ENCODE measurements around the gene SMIM43.
"Not testable (repeated sequence)": the region's sequence is repeated elsewhere in the genome, so short reads cannot be mapped to it uniquely, and the experiment has no call there.

The SMIM43 gene

DNA sequence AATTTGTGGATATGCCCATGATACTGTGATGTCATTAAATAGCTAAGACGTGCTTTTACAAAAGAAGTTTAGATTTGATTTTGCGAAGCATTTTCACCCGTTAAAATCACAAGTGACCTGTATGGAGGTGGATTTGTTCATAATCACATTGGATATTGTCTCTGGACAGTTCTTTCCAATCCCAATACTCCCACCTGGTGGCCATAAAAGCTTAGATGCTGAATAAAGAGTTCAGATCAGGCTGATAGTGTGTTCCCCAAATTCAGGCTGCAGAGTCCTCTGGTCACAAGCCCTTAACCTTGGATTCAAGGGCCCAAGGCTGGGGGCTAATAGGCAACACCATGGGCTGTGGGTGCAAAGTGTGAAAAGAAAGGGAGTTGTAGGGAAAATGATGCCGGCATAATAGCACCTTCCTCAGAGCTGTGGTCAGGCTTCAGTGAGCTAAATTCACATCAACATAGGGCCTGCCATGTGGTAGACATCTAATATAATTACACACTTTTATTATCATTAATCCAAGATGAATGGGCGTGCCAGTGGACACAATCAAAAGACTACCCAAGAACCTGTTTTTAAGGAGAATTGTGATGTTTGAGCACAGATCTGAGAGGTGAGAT, 28.1 kb downstream of the SMIM43 start (continued):
- TF ChIP-seq, protein P1, sequence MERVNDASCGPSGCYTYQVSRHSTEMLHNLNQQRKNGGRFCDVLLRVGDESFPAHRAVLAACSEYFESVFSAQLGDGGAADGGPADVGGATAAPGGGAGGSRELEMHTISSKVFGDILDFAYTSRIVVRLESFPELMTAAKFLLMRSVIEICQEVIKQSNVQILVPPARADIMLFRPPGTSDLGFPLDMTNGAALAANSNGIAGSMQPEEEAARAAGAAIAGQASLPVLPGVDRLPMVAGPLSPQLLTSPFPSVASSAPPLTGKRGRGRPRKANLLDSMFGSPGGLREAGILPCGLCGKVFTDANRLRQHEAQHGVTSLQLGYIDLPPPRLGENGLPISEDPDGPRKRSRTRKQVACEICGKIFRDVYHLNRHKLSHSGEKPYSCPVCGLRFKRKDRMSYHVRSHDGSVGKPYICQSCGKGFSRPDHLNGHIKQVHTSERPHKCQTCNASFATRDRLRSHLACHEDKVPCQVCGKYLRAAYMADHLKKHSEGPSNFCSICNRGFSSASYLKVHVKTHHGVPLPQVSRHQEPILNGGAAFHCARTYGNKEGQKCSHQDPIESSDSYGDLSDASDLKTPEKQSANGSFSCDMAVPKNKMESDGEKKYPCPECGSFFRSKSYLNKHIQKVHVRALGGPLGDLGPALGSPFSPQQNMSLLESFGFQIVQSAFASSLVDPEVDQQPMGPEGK (CRISPR knock-in tag; IDR thresholded peaks at IDR 0.05; ENCODE audit: borderline replicate concordance), result no peak

DNA sequence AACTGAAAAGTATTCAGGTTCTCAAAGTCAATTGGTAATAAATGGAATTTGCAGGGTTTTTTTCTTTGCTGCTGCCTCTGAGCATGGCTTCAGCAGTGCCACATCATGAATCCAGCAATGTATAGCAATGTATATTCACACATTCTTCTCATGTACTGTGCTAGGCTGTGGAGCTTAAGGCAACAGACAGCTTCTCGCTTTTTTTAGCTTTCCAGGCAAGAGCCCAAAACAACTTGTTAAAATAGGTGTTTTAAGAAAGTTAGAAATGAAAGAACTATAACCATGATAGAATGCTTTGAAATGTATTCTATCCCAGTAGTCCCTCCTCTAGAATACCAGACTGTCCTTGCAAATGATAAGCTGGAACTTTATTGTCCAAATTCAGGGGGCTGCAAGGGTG, 30.4 kb downstream of the SMIM43 start:
- no peak for ATAC-seq
- no peak for TF ChIP-seq ARNTL (CRISPR knock-in tag; IDR thresholded peaks at IDR 0.05; ENCODE audit: borderline replicate concordance, low read depth)

DNA sequence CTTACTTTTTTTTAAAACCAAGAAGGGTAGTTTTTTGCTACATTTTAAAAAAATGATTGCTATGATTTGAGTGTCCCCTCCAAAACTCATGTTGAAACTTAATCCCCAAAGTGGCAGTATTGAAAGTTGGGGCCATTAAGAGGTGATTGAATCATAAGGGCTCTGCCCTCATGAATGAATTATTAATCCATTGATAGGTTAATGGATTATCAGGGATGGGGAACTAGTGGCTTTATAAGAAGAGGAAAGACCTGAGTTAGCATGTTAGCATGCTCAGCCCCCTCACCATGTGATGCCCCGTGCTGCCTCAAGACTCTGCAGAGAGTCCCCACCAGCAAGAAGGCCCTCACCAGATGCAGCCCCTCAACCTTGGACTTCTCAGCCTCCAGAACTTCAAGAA, 31.0 kb downstream of the SMIM43 start:
- no peak for ATAC-seq
- TF ChIP-seq, protein P2, sequence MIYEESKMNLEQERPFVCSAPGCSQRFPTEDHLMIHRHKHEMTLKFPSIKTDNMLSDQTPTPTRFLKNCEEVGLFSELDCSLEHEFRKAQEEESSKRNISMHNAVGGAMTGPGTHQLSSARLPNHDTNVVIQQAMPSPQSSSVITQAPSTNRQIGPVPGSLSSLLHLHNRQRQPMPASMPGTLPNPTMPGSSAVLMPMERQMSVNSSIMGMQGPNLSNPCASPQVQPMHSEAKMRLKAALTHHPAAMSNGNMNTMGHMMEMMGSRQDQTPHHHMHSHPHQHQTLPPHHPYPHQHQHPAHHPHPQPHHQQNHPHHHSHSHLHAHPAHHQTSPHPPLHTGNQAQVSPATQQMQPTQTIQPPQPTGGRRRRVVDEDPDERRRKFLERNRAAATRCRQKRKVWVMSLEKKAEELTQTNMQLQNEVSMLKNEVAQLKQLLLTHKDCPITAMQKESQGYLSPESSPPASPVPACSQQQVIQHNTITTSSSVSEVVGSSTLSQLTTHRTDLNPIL (CRISPR knock-in tag; IDR thresholded peaks at IDR 0.05; ENCODE audit: low read depth), result no peak
- TF ChIP-seq ZFP3 (CRISPR knock-in tag; IDR thresholded peaks at IDR 0.05) (no peak), ESRRG (CRISPR knock-in tag; IDR thresholded peaks at IDR 0.05) (no peak), ZC3H10 (CRISPR knock-in tag; IDR thresholded peaks at IDR 0.05) (no peak), ZNF70 (CRISPR knock-in tag; IDR thresholded peaks at IDR 0.05) (no peak), BACH2 (CRISPR knock-in tag; IDR thresholded peaks at IDR 0.05; ENCODE audit: borderline replicate concordance) (no peak), TOX (CRISPR knock-in tag; IDR thresholded peaks at IDR 0.05; ENCODE audit: borderline replicate concordance) (no peak), TCF4 (CRISPR knock-in tag; IDR thresholded peaks at IDR 0.05; ENCODE audit: borderline replicate concordance) (no peak), ZFP30 (CRISPR knock-in tag; IDR thresholded peaks at IDR 0.05) (no peak), OSR1 (CRISPR knock-in tag; IDR thresholded peaks at IDR 0.05) (no peak), ZNF8 (CRISPR knock-in tag; IDR thresholded peaks at IDR 0.05) (no peak), ZNF565 (CRISPR knock-in tag; conservative IDR thresholded peaks at IDR 0.05; ENCODE audit: low read depth) (no peak), ISL1 (CRISPR knock-in tag; IDR thresholded peaks at IDR 0.05) (no peak), GLIS3 (CRISPR knock-in tag; IDR thresholded peaks at IDR 0.05) (no peak), PPARA (CRISPR knock-in tag; IDR thresholded peaks at IDR 0.05; ENCODE audit: borderline replicate concordance) (no peak), ARNTL (CRISPR knock-in tag; IDR thresholded peaks at IDR 0.05; ENCODE audit: borderline replicate concordance, low read depth) (no peak), SNAI2 (CRISPR knock-in tag; IDR thresholded peaks at IDR 0.05) (no peak)
- TF ChIP-seq, protein P3, sequence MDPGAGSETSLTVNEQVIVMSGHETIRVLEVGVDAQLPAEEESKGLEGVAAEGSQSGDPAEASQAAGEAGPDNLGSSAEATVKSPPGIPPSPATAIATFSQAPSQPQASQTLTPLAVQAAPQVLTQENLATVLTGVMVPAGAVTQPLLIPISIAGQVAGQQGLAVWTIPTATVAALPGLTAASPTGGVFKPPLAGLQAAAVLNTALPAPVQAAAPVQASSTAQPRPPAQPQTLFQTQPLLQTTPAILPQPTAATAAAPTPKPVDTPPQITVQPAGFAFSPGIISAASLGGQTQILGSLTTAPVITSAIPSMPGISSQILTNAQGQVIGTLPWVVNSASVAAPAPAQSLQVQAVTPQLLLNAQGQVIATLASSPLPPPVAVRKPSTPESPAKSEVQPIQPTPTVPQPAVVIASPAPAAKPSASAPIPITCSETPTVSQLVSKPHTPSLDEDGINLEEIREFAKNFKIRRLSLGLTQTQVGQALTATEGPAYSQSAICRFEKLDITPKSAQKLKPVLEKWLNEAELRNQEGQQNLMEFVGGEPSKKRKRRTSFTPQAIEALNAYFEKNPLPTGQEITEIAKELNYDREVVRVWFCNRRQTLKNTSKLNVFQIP (CRISPR knock-in tag; IDR thresholded peaks at IDR 0.05; ENCODE audit: borderline replicate concordance, low read depth), result no peak
- TF ChIP-seq, protein P4, sequence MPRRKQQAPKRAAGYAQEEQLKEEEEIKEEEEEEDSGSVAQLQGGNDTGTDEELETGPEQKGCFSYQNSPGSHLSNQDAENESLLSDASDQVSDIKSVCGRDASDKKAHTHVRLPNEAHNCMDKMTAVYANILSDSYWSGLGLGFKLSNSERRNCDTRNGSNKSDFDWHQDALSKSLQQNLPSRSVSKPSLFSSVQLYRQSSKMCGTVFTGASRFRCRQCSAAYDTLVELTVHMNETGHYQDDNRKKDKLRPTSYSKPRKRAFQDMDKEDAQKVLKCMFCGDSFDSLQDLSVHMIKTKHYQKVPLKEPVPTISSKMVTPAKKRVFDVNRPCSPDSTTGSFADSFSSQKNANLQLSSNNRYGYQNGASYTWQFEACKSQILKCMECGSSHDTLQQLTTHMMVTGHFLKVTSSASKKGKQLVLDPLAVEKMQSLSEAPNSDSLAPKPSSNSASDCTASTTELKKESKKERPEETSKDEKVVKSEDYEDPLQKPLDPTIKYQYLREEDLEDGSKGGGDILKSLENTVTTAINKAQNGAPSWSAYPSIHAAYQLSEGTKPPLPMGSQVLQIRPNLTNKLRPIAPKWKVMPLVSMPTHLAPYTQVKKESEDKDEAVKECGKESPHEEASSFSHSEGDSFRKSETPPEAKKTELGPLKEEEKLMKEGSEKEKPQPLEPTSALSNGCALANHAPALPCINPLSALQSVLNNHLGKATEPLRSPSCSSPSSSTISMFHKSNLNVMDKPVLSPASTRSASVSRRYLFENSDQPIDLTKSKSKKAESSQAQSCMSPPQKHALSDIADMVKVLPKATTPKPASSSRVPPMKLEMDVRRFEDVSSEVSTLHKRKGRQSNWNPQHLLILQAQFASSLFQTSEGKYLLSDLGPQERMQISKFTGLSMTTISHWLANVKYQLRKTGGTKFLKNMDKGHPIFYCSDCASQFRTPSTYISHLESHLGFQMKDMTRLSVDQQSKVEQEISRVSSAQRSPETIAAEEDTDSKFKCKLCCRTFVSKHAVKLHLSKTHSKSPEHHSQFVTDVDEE (CRISPR knock-in tag; IDR thresholded peaks at IDR 0.05), result no peak
- TF ChIP-seq, protein P5, sequence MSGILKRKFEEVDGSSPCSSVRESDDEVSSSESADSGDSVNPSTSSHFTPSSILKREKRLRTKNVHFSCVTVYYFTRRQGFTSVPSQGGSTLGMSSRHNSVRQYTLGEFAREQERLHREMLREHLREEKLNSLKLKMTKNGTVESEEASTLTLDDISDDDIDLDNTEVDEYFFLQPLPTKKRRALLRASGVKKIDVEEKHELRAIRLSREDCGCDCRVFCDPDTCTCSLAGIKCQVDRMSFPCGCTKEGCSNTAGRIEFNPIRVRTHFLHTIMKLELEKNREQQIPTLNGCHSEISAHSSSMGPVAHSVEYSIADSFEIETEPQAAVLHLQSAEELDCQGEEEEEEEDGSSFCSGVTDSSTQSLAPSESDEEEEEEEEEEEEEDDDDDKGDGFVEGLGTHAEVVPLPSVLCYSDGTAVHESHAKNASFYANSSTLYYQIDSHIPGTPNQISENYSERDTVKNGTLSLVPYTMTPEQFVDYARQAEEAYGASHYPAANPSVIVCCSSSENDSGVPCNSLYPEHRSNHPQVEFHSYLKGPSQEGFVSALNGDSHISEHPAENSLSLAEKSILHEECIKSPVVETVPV (CRISPR knock-in tag; IDR thresholded peaks at IDR 0.05), result no peak

DNA sequence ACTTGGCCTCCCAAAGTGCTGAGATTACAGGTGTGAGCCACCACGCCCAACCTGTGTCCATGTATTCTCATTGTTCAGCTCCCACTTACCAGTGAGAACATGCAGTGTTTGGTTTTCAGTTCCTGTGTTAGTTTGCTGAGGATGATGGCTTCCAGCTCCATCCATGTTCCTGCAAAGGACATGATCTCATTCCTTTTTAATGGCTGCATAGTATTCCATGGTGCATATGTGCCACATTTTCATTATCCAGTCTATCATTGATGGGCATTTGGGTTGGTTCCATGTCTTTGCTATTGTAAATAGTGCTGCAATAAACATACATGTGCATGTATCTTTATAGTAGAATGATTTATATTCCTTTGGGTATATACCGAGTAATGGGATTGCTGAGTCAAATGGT, 35.2 kb downstream of the SMIM43 start:
- ATAC-seq, result not testable (repeated sequence)

All from SK-N-SH treated with all-trans-retinoic acid at 6 μM for 48 hours (cell line).